GM23338 (cell line): ENCODE data around the gene DLG5. TPM values are rescaled to one million over a fixed set of nuclear protein-coding genes. Genes with fewer than 3 reads are reported as not detected.

Experiments
- ATAC-seq: fragments of 200-7000 bp; cut with Tn5 transposase; 3 replicates; pipeline ENCODE4 v1.9.1; 2020
- DNase-seq: peaks from one replicate; pipeline ENCODE4 v3.0.0-alpha.2; 2015; ENCODE audit warnings: low spot score
- H2AFZ ChIP-seq: fragments of 200-600 bp; sonication (generic); 2 replicates; pipeline ENCODE4 v1.8.0; 2016; ENCODE audit warnings: antibody characterized with exemption, mild to moderate bottlenecking, moderate library complexity
- H3F3A ChIP-seq: fragments of 200-600 bp; sonication (generic); replicated peaks from 2 replicates; pipeline ENCODE4 v1.8.0; 2017; ENCODE audit warnings: antibody characterized with exemption, mixed run types, low read depth
- H3K27ac ChIP-seq: fragments of 200-600 bp; sonication (generic); 2 replicates; pipeline ENCODE4 v1.6.1; 2016; ENCODE audit warnings: low read depth
- H3K27me3 ChIP-seq: fragments of 200-600 bp; sonication (generic); 2 replicates; pipeline ENCODE4 v1.8.0; 2016; ENCODE audit warnings: mild to moderate bottlenecking, mixed run types, moderate library complexity; ENCODE audit not compliant: insufficient read depth
- H3K36me3 ChIP-seq: fragments of 200-600 bp; sonication (generic); 2 replicates; pipeline ENCODE4 v1.8.0; 2016; ENCODE audit warnings: mild to moderate bottlenecking; ENCODE audit not compliant: insufficient read depth
- H3K4me1 ChIP-seq: fragments of 200-600 bp; sonication (generic); 2 replicates; pipeline ENCODE4 v1.8.0; 2016; ENCODE audit warnings: mild to moderate bottlenecking, moderate library complexity; ENCODE audit not compliant: insufficient read depth
- H3K4me2 ChIP-seq: fragments of 200-600 bp; sonication (generic); 2 replicates; pipeline ENCODE4 v1.7.1; 2017; ENCODE audit warnings: mixed run types
- H3K4me3 ChIP-seq: fragments of 200-600 bp; sonication (generic); 2 replicates; pipeline ENCODE4 v1.6.1; 2016; ENCODE audit warnings: mixed run types
- H3K79me2 ChIP-seq: fragments of 200-600 bp; sonication (generic); replicated peaks from 2 replicates; pipeline ENCODE4 v1.8.0; 2017; ENCODE audit warnings: mild to moderate bottlenecking; ENCODE audit not compliant: insufficient read depth
- H3K9me2 ChIP-seq: fragments of 200-600 bp; sonication (generic); 2 replicates; pipeline ENCODE4 v1.8.0; 2017; ENCODE audit not compliant: insufficient read depth
- H4K20me1 ChIP-seq: fragments of 200-600 bp; sonication (generic); replicated peaks from 2 replicates; pipeline ENCODE4 v1.8.0; 2017; ENCODE audit warnings: mild to moderate bottlenecking; ENCODE audit not compliant: insufficient read depth
- H3K27ac Mint-ChIP-seq: 2 replicates; pipeline ENCODE4 v1.8.0; 2020; ENCODE audit warnings: inconsistent platforms, mild to moderate bottlenecking, moderate library complexity, mixed read lengths
- H3K27me3 Mint-ChIP-seq: 3 replicates; pipeline ENCODE4 v1.8.0; 2022; ENCODE audit warnings: low read depth, mild to moderate bottlenecking, moderate library complexity, mixed read lengths, inconsistent platforms; ENCODE audit not compliant: insufficient read depth, poor library complexity
- H3K36me3 Mint-ChIP-seq: 3 replicates; pipeline ENCODE4 v1.8.0; 2021; ENCODE audit warnings: low read depth, mild to moderate bottlenecking, inconsistent platforms, moderate library complexity, mixed read lengths
- H3K4me1 Mint-ChIP-seq: 3 replicates; pipeline ENCODE4 v1.8.0; 2020; ENCODE audit warnings: mild to moderate bottlenecking, inconsistent platforms, mixed read lengths
- H3K4me3 Mint-ChIP-seq: 3 replicates; pipeline ENCODE4 v1.8.0; 2021; ENCODE audit warnings: moderate library complexity, mild to moderate bottlenecking, inconsistent platforms, mixed read lengths
- H3K9me3 Mint-ChIP-seq: 3 replicates; pipeline ENCODE4 v1.8.0; 2020; ENCODE audit warnings: moderate library complexity, mild to moderate bottlenecking, inconsistent platforms, mixed read lengths
- CTCF ChIP-seq, 2 experiments: fragments of 200-600 bp in 1 of 2; sonication (generic) in 1 of 2; conservative IDR thresholded peaks; 2 replicates each; pipeline versions ENCODE4 v1.5.1 to v1.6.1; 2016 to 2017; ENCODE audit warnings: antibody characterized with exemption in 2 of 2, low read depth in 2 of 2, mild to moderate bottlenecking in 2 of 2, moderate library complexity in 1 of 2
- ETS1 ChIP-seq: IDR thresholded peaks from 2 replicates; pipeline ENCODE4 v1.6.1; 2016; ENCODE audit warnings: antibody characterized with exemption
- EZH2phosphoT487 ChIP-seq: fragments of 200-600 bp; sonication (generic); IDR thresholded peaks from one replicate; pipeline ENCODE4 v1.8.1; 2018; ENCODE audit warnings: antibody characterized with exemption; ENCODE audit not compliant: unreplicated experiment
- REST ChIP-seq: IDR thresholded peaks from one replicate; pipeline ENCODE4 v1.6.1; 2018; ENCODE audit warnings: antibody characterized with exemption; ENCODE audit not compliant: unreplicated experiment
- STAT1 ChIP-seq: IDR thresholded peaks from one replicate; pipeline ENCODE4 v1.6.1; 2016; ENCODE audit warnings: antibody characterized with exemption; ENCODE audit not compliant: unreplicated experiment
- ZNF114 ChIP-seq: fragments of 250-450 bp; sonication (Bioruptor Pico); IDR thresholded peaks from 2 replicates; pipeline ENCODE4 v1.5.0; 2020; ENCODE audit warnings: mild to moderate bottlenecking, moderate library complexity
- ZNF331 ChIP-seq: fragments of 250-450 bp; sonication (Bioruptor Pico); IDR thresholded peaks from 2 replicates; pipeline ENCODE4 v1.5.0; 2020; ENCODE audit warnings: low read depth, mild to moderate bottlenecking, moderate library complexity
- polyA plus RNA-seq: library from polyadenylated mRNA; unstranded; fragments of >200 nt; fragmentation: Nextera tagmentation; extraction: Ambion mirVana; gene quantifications from 2 replicates; pipeline ENCODE4 v1.2.1, GENCODE V29; 2016
- total RNA-seq: library from RNA; depleted of rRNA; stranded (reverse); fragments of >200 nt; shearing (Covaris generic); gene quantifications from 2 replicates; pipeline ENCODE4 v1.2.3, GENCODE V29; 2014

Gene DLG5
- total and polyA plus RNA-seq, 2 experiments from 2014 or later, result 7.4 to 66.6 TPM

- no peak for ATAC-seq
These were observed 64.0 kb downstream of the DLG5 start for GRCh38 chr10:77862595-77862994.

More at GRCh38 chr10:77862595-77862994, 64.0 kb downstream of the DLG5 start:
- TF ChIP-seq ZNF331 (no peak), ETS1 (no peak), STAT1 (no peak), ZNF114 (CRISPR knock-in tag) (no peak), CTCF (conservative IDR thresholded peaks at IDR 0.05; ENCODE audit: low read depth in 2 of 2) (no peak), EZH2phosphoT487 (no peak), REST (no peak)
- H3K36me3 Mint-ChIP-seq, result peaks cover 31% of the 10 kb centered on the region
- no peaks in the 10 kb centered on the region for H3K36me3 ChIP-seq
- H3K27ac ChIP-seq, result no peak overlapping the region
- no peaks in the 10 kb centered on the region for H3K9me2 ChIP-seq
- no peak overlapping the region for H2AFZ ChIP-seq
- peaks cover 28% of the 10 kb centered on the region for H3K4me1 ChIP-seq
- H3K27me3 Mint-ChIP-seq, result peaks cover 7% of the 10 kb centered on the region
- DNase-seq, result no peak
- no peak overlapping the region for H3K4me3 ChIP-seq
- no peak overlapping the region for H3K4me2 ChIP-seq
- peaks cover 44% of the 10 kb centered on the region for H3K4me1 Mint-ChIP-seq
- H3K4me3 Mint-ChIP-seq, result no peak overlapping the region
- no peaks in the 10 kb centered on the region for H3K9me3 Mint-ChIP-seq
- peaks cover 24% of the 10 kb centered on the region for H3K79me2 ChIP-seq
- no peaks in the 10 kb centered on the region for H3K27me3 ChIP-seq
- H3F3A ChIP-seq, result 0 out of 2 replicates have a peak, but pooled peaks cover 2% of the 10 kb centered on the region
- H4K20me1 ChIP-seq, result 0 out of 2 replicates have a peak, but pooled peaks cover 3% of the 10 kb centered on the region
- no peak overlapping the region for H3K27ac Mint-ChIP-seq
